Body of pancreas (tissue), 4 donors: Measurements from ENCODE around the gene XPO6.

ENCODE experiments used
- CTCF ChIP-seq, 7 experiments: fragments of 450-650 bp in 4 of 7; fragments of 200-600 bp in 3 of 7; sonication (generic) in 3 of 7; IDR thresholded peaks; one replicate each; pipeline ENCODE4 v1.5.1; 2016 to 2019; ENCODE audit warnings: antibody characterized with exemption in 7 of 7
- POLR2A ChIP-seq, 3 donors: fragments of 450-650 bp; IDR thresholded peaks; one replicate each; pipeline ENCODE4 v1.6.1; 2016; ENCODE audit warnings: antibody characterized with exemption in 3 of 3, mild to moderate bottlenecking in 2 of 3

- TF ChIP-seq POLR2A (IDR thresholded peaks at IDR 0.05) (no peak), CTCF (IDR thresholded peaks at IDR 0.05) (no peak)
Observed at GRCh38 chr16:28204622-28205021, 7.1 kb downstream of the XPO6 start.
